ENCODE data around the gene SKIL. TPM values are rescaled to one million over a fixed set of nuclear protein-coding genes. Genes with fewer than 3 reads are reported as not detected.

SKIL gene
- total RNA-seq: 42.6 and 67.0 TPM in 2 replicates

GRCh38 chr3:170357176-170358041 lies at the start of gene SKIL:
Gene SKIL (plus strand): TSS chr3:170357715. CDS start chr3:170360332, 2,617 bp downstream.

DNA sequence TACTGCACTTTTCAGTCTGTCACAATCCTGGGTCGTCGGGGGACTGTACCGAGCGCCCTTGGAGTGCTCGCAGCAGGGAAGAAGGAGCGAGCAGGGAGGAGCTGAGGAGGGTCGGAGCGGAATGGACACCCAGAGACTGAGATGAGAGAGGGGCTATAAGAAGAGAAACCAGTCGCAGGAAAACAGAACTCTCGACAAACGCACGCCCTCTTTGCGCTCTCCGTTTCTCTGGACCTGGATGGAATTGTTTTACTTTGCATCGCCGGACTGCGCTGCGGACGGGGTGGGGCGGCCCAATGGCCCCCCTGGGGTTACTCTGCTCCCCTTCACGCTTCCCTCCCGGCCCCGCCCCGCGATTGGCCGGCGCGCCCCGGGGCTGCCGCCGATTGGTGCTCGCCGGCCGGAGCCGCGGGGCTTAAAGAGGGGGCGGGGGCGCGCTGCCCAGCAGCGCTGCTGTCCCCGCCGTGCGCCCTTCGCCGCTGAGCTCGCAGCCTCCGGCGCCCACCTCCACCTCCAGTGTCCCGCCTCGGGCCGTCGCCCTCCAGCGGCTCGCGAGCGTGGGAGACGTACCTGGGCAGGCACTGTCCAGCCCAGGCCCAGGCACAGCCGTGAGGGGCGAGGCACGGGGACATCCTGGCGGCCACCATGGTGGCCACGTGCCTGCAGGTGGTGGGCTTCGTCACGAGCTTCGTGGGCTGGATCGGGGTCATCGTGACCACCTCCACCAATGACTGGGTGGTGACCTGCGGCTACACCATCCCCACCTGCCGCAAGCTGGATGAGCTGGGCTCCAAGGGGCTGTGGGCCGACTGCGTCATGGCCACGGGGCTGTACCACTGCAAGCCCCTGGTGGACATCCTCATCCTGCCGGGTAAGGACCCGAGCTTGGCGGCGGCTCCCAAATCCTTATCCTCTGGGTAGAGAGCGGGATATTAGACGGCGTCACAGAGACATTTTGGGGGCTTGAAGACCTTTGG lies 61.2 kb downstream of the SKIL start, which contains the start of gene CLDN11:
TSS of gene CLDN11 (plus strand) at position 447 of the 977 bp plus-strand sequence. CDS start at position 646, 199 bp downstream.

Other genes starting within 250 kb of the SKIL start
- 14.9 and 22.8 TPM in 2 replicates for gene PHC3, start 176.0 kb upstream of the SKIL start, total RNA-seq
- gene PRKCI, start 135.3 kb upstream of the SKIL start, total RNA-seq: 67.4 and 81.2 TPM in 2 replicates
- gene CLDN11, start 61.2 kb downstream of the SKIL start, total RNA-seq: 0.43 and 7.5 TPM in 2 replicates
- gene SLC7A14, start 228.4 kb downstream of the SKIL start, total RNA-seq: under 0.01 TPM in 2 replicates